Stimulated activated CD4-positive, alpha-beta T cell treated with anti-CD3 and anti-CD28 coated beads, Interleukin-2, amount 100 ng/mL, for 24 hours (primary cell): ENCODE data around the gene RAB27B.
"Not testable (repeated sequence)": the region's sequence is repeated elsewhere in the genome, so short reads cannot be mapped to it uniquely, and the experiment has no call there.

Experiments
- DNase-seq, 2 donors: peaks; one replicate each; pipeline ENCODE4 v3.0.0-alpha.2; 2020

The RAB27B gene

DNA sequence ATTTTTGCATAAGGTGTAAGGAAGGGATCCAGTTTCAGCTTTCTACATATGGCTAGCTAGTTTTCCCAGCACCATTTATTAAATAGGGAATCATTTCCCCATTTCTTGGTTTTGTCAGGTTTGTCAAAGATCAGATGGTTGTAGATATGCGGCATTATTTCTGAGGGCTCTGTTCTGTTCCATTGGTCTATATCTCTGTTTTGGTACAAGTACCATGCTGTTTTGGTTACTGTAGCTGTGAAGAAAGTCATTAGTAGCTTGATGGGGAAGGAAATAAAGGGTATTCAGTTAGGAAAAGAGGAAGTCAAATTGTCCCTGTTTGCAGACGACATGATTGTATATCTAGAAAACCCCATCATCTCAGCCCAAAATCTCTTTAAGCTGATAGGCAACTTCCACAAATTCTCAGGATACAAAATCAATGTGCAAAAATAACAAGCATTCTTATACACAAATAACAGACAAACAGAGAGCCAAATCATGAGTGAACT is 7.4 kb upstream of the RAB27B start:
- not testable (repeated sequence) for DNase-seq

DNA sequence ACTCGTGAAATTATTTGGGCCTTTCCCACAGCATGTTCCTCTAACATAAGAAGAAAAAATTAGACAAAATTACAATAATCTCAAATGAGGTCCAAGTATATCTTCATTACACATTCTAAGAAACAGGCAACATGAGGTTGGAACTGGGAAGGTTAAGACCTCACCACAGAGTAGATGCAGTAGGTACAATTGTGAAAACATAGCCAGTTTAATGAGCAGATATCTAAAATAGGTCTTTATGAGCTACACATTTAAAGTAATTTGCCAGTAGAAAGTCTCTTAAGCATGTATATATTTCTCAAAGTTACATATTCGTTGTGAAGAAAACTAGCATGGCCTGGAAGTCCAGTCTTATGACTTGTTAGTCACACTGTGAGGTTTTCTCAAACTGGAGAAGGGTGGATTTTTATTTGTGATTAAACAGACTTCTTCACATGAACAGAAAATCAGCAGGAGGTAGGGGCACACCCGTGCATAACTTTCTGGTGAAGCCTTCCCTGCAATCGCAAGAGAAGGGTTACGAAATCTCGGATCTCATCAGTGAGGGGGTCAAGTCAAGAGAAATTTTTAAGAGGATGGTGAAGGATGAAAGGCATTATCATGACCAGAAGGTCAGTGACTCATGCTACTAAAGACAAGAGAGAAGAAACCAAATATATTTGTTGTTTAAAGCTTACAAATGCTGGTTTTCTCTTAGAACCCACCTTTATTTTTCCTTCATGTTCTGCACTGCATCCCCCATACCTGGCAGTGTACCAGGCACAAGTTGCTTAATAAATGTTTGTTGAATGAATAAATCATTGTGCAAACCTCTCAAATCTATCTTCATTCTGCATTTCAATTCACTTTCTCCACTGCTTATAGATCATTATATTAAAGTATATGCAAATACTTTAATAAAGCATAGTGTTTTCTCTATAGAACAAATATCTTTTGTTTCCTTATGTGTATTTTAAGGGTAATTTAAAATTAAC is 5.1 kb upstream of the RAB27B start:
- DNase-seq: no peak

DNA sequence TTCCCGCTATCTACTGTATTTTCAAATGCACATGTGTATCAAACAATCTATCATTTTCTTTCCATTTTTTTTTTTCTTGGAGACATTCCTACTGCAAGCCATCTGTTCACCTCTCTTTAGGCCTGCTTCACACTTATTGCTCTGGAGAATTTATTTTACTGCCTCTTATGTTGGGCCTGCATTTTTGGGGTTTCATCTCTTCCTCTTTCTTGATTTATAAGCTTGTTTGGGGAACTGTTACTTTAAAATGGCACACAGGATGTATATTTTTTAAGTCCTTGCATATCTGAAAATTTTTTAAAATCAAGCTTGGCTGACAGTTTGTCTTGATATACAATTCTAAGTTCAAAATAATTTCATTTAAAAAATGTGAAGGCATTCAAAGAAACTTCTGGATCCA is 3.5 kb upstream of the RAB27B start:
- DNase-seq: no peak

DNA sequence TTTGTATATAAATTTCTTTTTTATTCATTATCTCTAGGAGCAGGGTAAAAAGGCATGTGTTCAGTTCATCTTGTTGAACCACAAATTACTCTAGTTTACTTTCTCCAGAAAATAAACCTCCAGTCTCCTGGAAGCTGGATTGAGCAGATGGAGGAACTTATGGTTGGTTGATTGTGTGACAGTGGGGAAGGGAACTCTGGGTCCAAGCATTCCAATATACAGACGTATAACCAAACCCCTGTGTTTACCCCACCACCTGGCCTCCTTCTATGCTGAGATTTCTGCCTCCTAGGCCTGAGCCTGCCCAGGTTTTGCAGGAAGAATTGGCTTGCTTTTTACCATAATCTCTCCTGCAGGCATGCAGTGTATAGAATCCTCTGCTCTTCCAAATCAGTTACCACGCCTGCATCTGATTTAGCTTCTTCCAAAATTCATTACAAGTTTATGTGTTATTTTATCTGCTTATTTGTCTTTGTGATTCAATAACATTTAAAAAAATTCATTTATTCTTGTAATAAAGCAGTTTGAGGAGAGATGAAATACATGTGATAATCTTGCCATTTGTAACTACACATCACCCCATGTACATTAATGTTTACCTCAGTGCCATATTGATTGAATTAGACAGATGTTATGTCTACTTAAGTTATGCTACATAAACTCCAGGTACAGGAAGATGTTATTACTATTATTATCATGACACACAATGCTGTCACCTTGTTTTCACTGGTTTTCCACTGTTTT is 2.5 kb upstream of the RAB27B start:
- no peak for DNase-seq

DNA sequence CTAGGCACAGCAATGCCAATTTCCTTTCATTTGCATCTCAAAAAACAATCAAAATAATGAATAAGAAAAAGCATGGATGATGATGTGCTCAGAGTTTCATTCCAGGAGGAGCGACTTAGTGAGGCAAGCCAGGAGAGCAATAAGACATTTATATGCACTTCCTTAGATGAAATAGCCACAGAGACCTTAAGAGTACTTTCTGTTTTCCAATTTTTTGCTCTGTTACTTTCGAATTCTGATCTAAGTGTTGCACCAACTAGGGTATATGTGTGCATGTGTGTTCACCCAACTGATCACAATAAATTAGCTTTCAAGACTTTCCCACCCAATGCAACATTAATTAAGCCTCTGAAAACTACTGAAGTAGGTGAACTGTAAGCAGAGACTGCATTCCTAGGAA is 709 bp downstream of the RAB27B start:
- DNase-seq: no peak

DNA sequence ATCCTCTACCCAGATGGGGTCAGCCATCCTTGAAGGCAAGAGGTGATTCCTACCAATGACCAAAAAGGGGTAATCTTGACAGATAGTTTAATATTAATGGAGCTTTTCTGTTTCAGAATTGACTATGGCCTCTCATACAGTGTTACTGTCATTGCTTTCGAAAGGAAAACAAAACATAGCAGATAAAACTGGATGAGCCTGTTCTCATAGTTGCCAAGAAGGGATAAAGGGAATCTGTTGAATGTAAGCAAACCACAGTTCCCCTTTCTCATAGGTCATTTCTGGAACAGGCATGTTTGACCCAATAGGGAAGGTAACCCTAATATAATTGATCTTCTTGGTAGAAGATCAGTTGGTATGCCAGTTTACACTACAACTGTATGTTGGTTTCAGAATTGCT is 1.6 kb downstream of the RAB27B start:
- no peak for DNase-seq

DNA sequence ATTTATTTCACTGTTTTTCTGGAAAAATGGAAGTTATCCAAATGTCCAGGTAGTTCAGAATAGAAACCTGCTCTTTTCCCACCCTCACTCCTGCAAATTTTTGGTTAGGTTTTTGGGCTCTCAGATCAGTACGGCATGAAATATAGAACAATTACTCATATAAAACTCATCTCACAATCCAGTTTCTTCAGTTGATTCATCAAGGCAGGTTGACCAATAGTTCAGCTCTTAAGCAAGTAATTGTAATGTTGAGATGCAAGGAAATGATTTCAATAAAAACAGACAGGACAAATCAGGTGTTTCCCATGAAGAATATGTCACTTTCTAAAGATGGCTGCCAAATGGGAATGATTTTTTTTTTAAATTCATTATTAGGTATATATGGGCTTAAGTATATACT is 2.0 kb downstream of the RAB27B start:
- no peak for DNase-seq

DNA sequence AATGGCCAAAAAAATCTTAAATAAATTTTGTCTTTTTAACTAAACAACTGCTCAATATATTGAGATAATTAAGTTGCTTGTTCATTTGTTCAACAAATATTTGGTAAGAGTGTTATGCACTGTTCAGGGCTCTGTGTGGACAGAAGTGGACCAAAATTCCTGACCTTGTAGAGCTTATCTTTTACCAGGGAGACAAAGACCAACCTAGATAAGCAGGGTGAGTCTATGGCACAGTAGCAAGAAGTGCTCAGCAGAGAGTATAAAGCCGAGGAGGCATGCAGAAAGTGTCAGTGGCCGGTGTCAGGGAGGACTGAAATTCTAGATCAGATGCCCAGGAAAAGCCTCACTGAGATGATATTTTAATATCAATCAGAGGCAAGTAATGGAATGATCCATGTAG is 2.6 kb downstream of the RAB27B start:
- no peak for DNase-seq

DNA sequence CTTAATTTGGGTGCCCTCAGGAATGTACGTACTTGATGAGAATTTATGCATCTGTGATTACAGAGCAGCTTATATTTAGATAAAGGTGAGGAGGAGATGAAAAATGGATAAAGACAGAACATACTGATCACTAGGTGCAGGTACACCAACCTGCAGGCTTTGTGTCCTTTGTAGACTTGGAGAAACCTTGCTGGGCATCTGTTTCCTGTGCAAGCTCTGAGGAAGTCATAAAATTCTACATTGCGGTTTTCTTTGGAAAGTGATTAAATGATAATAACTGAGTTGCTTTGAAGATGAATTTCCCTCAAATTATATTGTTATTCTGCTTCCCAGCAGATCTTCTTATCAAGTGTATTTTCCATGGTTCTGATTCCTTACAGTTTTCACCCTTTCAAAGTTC is 7.7 kb downstream of the RAB27B start:
- no peak for DNase-seq

DNA sequence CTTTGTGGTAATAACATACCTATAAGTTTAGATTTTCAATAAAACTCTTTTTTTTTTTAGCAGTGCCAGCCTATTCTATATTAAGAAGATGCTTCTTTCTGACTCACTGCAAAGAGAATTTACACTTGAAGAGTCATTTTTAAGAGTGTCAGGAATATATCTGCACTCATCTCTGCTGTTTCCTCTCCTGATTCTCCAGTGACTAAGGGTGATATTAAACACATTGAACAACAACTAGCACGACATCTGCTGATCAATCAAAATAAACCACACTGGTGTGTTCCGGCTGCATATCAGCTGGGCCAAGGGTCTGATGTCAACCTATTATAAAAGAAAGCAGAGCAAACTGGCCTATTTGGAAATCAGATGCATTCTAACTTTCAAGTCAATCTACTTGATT is 15.0 kb downstream of the RAB27B start:
- DNase-seq: no peak

DNA sequence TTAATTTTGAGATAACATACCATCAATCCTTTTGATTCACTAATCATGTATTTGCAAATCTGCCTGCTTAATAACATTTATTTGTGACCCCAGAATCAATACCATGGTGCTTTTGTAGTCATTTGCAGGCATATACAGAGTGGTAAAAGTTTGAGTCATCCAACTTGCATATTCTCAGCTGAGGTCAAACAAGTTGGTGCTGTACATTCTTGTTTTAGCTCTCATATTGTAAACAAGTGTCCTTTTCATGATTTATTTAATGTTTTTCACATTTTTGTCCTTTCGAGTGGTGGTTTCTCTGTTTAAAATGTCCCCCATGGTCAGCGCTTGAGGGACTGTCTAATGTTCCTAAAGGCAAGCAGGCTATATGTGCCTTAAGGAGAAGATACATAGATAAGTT is 17.5 kb downstream of the RAB27B start:
- no peak for DNase-seq

DNA sequence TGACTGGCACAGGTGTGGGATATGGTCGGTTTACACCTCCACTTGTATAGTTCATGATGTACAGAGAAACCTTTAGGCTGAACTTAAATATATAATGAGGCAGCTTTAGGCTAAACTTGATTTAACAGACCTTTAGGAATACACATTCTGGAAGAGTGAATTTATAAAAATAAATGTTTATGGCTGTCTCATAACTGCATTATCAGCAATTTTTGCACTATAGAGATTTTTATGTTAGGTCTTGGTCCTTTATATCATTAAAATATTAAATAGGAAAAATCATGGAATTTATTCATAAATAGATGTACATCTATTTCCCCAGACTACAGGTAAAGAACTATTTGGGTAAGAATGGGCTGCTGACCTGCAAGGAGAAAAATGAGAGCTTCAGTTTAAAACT is 19.8 kb downstream of the RAB27B start:
- no peak for DNase-seq

DNA sequence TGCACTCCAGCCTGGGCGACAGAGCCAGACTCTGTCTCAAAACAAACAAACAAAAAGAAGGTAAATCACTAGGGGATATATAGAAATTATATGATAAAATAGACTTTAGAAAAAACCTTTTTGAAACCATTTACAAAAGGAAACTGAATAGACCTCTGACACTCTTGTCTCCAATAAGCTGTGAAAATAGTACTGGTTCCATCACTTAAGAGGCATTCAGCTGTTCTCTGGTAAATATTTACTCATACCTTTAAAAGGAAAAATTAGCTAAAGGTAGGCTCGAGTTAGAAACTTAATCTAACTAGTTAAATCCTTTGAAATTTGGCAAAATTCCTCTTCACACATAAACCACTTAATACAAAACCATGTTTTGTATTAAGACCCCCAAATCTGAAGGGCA is 21.4 kb downstream of the RAB27B start:
- DNase-seq: no peak

DNA sequence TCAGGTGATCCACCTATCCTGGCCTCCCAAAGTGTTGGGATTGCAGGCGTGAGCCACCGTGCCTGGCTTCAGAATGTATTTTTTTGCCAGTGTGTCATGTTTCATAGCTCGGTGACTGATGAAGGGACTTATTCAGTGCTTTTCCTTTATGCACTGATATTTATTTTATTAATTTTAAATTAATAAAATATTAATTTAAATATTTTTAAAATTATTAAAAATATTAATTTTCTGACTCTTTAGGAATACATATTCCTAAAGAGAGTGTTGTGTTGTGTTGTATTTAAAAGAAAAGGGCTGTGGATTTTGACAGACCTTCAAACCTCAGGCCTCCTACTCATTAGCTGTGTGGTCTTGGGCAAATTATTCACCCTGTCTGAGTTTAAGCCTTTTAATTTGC is 22.3 kb downstream of the RAB27B start:
- DNase-seq: no peak

DNA sequence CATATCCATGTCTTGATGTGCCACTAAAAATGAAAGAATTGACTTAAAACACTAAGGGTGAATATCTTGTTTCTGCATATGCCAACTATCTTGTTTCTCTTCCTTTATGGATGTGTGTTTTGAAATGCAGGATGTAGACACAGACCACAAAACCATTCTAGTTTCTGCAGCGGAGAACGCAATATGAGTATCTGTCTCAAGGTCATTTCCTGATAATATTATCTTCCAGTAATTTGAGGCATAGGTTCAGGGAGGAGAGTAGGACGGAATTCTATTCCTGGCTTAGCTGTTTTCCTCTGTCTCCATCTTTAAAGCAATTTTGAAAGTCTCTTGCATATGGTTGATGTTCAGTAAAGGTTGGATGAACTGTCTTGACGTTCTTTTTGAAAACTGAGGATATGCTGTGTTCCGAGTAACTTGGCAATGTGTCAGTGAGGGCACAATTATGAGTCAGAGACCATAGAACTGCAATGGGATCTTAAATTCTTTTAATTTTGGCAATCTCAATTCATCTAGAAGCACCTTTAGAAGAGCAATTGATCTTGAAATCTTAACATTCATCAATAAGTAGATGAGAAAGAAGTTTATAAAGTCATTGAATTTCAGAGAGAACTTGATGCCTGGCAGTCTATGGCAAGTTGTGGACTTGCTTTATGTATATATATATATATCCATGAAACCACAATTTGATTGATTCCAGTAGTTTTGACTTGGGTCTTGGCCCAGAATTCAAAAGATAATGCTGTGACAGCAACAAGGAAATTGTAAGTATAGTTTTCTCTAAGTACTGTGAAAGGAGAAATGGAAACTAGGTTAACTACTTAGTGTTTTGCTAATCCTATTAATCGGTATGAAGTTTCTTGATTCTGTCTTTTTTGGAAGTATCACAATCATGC is 24.8 kb downstream of the RAB27B start:
- no peak for DNase-seq

DNA sequence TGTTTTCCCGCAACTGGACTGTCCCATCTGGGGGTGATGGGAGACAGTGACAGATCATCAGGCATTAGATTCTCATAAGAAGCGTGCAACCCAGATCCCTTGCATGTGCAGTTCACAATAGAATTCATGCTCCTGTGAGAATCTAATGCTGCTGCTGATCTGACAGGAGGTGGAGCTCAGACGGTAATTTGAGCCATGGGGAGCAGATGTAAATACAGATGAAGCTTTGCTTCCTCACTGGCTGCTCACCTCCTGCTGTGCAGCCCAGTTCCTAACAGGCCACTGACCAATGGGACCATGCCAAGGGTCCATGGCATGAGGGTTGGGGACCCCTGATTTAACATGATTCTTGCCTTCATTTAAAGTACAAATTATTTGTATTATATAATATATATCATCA is 26.8 kb downstream of the RAB27B start:
- DNase-seq: not testable (repeated sequence)

DNA sequence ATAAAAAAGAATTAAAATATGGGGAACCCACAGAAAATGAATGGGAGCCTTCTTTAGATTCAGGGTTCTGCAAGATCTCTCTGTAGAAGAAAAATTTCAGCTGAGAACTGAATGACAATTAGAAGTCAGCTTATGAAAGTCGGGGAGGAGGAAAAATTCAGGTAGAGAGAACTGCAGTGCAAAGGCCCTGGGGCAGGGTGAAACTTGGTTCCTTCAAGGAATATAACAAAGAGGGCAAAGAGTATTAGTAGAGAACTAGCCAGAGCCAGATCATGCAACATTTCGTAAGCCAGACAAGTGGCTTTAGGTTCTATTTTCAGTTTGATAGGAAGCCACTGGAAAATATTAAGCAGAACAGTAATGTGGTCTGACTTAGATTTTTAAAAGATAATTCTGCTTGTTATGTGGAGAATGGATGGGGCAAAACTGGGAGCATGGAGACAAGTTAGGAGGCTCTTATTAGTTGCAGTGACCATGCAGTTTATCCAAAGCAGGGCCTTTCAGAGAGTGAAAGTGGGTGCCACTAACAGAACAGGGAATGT is 27.9 kb downstream of the RAB27B start:
- DNase-seq: no peak

DNA sequence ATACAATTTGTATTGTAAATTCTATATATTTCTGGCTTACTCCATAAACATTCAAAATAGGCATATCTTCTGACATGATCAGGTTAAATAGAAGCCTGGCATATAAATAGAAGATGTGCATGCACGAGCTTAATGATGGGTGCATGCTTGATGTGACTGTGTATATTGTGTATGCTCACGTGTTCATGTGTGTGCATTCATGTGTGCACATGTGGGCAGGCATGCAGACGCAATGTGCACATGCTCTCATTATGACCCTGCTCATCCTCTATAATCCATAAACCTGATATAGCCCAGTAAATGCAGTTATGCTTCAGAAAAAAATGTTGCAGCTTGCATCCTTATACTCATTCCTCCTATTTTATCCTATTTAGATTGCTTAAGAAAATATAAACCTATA is 29.2 kb downstream of the RAB27B start:
- no peak for DNase-seq

DNA sequence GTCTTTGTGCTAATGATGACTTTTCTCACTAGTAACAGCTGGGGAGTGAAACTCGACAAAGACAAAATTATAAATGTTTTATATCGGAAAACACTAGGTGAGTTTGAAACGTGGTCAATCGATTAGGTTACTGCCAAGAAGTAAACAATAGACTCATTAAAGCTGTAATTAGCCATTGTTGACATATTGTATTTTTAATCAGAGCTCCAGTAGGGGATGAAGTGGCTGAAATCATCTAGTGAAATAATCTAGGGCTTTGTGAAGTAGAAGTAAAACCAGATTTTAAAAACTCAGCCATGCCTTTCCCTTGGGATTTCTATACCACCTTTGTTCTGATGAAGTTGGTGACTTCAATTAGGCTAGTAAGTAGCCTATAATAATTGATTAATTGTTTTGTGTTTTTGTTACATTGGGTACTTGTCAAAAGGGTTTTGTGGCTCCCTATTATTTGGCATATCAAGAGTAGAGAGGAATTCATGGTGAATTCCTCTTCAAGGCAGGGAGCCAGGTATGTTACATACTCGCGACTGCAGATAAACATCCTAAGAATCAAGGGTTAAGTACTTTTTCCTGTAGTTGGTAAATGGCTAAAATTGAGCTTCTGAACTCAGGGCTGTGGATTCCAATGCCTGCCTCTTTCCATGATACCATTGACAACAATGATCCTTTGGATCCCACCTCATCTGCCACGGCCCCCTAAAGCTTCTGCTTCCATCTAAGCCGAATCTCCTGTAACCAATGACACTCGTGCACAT is 31.6 kb downstream of the RAB27B start:
- DNase-seq: no peak

DNA sequence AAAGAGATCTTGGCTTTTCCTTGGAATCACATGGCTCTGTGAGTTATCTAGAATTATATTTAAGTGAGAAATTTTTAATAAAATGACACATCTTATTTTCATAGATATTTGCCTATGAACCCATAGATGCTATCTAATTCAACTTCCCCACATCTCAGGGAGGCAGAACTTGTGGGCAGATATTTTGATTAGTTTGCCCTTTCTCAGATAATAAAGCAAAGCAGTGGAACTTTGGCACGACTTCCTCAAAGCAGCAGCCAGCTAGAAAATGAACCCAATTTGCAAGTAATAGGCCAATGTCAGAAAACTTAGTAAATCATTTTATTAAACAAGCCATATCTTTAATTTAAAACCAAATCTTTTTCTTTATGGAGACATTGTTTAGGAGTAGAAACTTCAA is 32.7 kb downstream of the RAB27B start:
- no peak for DNase-seq

DNA sequence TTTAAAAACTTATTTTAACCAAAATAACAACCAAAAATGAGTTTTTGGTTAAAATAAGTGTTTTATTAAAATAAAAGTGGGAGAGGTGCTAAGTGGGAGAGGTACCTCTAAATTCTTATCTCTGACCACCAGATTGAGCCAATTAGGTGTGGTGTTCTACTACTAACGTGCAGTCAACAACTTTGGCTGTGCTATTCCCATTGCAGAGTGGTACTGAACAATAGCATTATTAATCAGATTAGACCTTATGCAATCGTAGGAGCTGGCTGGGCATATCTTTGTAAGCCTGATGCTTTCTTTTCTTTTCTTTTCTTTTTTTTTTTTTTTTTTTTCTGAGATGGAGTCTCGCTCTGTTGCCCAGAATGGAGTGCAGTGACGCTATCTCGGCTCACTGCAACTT is 38.9 kb downstream of the RAB27B start:
- no peak for DNase-seq

DNA sequence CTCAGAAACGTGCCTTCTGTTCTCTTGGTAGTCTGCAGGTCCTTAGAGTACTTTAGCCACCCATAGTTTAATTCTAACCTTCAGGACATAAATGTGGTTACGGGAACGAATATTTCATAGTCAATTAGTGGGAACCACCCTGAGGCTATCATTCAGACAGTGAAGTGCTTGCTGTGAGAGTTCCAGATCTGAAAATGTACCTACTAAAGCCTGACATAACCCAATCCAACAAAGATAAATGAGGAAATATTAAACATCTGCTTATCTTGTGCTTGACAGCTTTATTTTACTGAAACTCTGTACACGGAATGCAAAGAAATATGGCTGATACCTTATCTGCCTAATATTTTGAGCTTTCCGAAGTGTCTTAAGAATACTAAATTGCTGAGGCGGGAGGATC is 43.0 kb downstream of the RAB27B start:
- DNase-seq: no peak
